ENCODE measurements around the gene ATP5F1E.

GRCh38 chr20:59047938-59048680 lies 16.0 kb upstream of the ATP5F1E start:
- TF ChIP-seq TARDBP (IDR thresholded peaks at IDR 0.05), result no peak
- no peak for TF ChIP-seq BHLHE40 (IDR thresholded peaks at IDR 0.05; ENCODE audit: borderline replicate concordance)
- TF ChIP-seq ARNT (IDR thresholded peaks at IDR 0.05), result no peak

Data from HEK293T (cell line).